GM12872 (cell line): ENCODE measurements around the gene RERE.

Source experiments
- CTCF ChIP-seq: IDR thresholded peaks from 3 replicates; pipeline ENCODE4 v1.5.1; 2011; ENCODE audit warnings: low read depth, mild to moderate bottlenecking, low read length, moderate library complexity; ENCODE audit not compliant: insufficient read depth

Gene RERE

GRCh38 chr1:8483586-8483985 lies 333.9 kb downstream of the RERE start:
- TF ChIP-seq CTCF, result no peak

- no peak for TF ChIP-seq CTCF
These were observed 334.5 kb downstream of the RERE start for GRCh38 chr1:8482979-8483381.

- TF ChIP-seq CTCF, result no peak
These were observed 335.6 kb downstream of the RERE start for GRCh38 chr1:8481650-8482380.

GRCh38 chr1:8478566-8478965 lies 338.9 kb downstream of the RERE start:
- TF ChIP-seq CTCF, result no peak

GRCh38 chr1:8477983-8478362 lies 339.5 kb downstream of the RERE start:
- no peak for TF ChIP-seq CTCF

GRCh38 chr1:8477166-8477982 lies 340.1 kb downstream of the RERE start:
- no peak for TF ChIP-seq CTCF

- no peak for TF ChIP-seq CTCF
These were observed 341.4 kb downstream of the RERE start for GRCh38 chr1:8476006-8476405.
